GM18867 (cell line): Measurements from ENCODE around the gene TBC1D8B.
A peak's percentile ranks its signal among the peaks of the same experiment; 100 is the strongest.
"Not testable (repeated sequence)": the region's sequence is repeated elsewhere in the genome, so short reads cannot be mapped to it uniquely, and the experiment has no call there.

Source experiments
- ATAC-seq: cut with Tn5 transposase; IDR thresholded peaks from one replicate; pipeline ENCODE4 v1.9.1; 2021; ENCODE audit warnings: mild to moderate bottlenecking, moderate library complexity; ENCODE audit not compliant: unreplicated experiment

Gene TBC1D8B

DNA sequence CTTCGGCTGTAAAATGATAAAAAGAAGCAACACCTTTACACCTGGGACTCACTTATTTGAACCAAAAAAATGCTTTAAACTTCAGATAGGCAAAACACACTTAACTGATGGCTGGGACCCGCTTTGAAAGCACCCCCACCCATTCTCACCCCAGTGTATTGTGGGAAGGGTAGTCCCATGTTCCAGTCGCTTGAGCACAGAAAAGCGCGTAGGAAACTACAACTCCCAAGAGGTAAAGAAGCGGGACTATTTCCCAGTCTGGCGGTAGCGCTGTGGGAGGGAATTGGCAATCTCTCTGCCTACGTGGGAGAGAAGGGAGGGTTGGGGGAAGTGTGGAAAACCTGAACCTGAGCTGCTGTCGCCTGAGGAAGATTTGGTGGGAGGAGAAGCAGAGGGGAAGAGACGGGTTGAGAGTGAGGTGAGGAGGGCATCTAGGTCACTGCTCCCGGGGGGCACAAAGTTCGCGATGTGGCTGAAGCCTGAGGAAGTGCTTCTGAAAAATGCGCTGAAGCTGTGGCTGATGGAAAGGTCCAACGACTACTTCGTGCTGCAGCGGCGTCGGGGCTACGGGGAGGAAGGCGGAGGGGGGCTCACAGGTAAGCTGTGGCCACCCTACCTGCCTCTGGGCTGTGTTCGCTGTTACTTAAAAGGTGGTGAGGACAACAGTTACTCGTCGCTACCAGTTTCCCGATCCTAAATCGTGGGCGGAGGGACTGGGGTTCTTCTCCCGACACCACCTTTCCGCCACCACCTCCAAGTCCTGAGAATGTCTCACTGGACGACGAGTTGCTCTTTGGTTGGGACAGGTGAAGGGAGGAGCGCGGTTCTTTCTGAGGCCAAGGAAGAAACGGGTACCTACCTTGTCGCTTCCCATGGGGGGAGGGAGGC, at the start of gene TBC1D8B:
Gene TBC1D8B, plus strand, starts transcription at position 286 of the 888 bp plus-strand sequence. Its CDS starts 181 bp downstream, at position 467.
- peak; percentile 96 for ATAC-seq

GRCh38 chrX:106769288-106769687, 33.2 kb upstream of the TBC1D8B start:
- ATAC-seq = not testable (repeated sequence)

DNA sequence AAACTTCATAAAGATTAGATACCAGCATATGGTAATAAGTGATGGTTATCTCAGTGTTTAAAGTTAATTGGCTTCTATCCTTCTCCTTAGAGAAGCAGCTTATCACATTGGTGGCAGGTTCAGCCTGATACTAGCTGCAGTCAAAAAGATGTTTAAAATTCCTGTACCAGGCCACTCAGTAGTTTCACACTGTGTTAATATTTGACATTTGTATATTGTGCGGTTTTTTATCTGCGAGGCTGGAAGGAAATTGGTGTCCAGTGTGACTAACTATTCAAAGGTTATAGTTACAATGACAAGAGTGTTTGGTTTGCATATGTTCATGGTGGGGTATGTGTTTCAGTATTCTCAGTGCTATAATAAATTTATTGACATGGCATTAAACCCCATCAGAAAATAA, 27.5 kb upstream of the TBC1D8B start:
- no peak for ATAC-seq

- no peak for ATAC-seq
These were observed 22.2 kb upstream of the TBC1D8B start for GRCh38 chrX:106780264-106780663.

DNA sequence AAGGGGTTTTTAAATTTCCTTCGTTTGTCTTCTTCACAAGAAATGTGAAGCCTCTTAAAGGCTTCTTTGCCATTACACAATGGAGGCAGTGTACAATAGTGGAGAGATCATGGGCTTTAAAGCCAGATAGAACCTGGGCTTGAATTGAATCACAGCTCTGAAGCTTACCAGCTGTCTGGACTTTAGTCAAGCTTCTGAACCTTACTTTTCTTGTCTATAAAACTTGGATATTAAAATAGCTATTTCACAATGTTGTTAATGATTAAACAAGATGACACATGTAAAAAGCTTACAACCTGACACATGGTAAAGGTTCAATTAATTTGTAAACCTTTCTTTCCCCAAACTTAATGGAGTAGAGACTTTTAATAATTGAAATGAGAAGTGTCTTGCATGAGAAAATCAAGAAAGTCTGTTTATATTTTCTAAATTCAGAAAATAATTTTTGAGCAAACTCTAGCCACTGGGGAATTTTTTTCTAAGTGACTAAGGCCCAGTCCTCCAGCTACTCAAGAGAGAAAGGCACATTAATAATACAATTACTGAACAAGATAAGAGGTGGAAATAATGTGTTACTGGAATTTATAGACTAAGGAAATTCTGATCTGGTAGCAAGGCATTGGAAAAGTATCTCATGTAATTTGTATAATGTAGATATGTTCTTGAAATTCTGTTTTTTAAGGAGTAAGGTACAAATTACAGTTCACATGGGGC, 21.7 kb upstream of the TBC1D8B start:
- ATAC-seq = no peak

DNA sequence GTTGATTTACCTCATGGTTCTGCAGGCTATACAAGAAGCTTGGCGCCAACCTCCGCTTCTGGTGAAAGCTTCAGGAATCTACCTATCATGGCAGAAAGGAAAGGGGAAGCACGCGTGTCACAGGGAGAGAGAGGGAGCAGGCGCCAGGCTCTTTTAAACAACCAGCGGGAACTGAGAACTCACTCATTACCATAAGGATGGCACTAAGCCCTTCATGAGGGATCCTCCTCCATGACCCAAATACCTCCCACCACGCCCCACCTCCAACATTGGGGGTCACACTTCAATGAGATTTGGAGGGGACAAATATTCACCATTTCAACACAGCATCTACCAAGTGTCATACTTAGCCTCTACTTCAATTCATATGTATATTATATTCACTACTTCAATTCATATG, 18.8 kb upstream of the TBC1D8B start:
- no peak for ATAC-seq

DNA sequence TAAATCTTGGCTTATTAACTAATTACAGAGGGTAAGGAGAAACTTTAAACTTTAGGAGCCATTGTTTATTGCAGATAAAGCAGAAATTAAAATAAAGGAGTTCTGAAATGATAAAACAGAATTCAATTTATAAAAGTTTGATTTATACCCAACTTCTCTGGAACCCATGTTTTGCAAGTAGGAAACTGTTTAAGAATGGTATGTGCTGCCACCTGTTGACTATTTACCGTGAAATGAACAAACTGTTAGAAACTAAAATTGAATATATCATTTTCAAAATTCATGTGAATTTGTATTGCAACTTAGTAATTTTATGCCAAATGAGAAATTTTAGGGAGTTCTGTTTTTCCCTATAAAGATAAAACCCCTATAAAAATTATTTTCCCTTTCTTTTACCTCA, 11.0 kb upstream of the TBC1D8B start:
- no peak for ATAC-seq

- peak; percentile 10 for ATAC-seq
These were observed 448 bp upstream of the TBC1D8B start for GRCh38 chrX:106802063-106802387.

GRCh38 chrX:106811131-106811910, 8.8 kb downstream of the TBC1D8B start:
- no peak for ATAC-seq

DNA sequence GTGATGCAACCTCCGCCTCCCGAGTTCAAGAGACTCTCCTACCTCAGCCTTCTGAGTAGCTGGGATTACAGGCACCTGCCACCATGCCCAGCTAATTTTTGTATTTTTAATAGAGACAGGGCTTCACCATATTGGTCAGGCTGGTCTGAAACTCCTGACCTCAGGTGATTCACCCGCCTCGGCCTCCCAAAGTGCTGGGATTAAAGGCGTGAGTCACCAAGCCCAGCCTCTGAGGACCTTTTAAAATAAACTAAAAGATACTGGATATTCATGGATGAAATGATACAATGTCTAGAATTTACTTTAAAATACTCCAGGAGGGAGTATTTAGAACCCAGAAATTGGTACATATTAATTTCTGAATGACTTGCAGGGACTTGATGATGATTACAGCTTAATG, 10.5 kb downstream of the TBC1D8B start:
- ATAC-seq = not testable (repeated sequence)

DNA sequence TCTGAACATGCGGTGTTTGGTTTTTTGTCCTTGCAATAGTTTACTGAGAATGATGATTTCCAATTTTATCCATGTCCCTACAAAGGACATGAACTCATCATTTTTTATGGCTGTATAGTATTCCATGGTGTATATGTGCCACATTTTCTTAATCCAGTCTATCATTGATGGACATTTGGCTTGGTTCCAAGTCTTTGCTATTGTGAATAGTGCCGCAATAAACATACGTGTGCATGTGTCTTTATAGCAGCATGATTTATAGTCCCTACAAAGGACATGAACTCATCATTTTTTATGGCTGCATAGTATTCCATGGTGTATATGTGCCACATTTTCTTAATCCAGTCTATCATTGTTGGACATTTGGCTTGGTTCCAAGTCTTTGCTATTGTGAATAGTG, 11.6 kb downstream of the TBC1D8B start:
- ATAC-seq = not testable (repeated sequence)

DNA sequence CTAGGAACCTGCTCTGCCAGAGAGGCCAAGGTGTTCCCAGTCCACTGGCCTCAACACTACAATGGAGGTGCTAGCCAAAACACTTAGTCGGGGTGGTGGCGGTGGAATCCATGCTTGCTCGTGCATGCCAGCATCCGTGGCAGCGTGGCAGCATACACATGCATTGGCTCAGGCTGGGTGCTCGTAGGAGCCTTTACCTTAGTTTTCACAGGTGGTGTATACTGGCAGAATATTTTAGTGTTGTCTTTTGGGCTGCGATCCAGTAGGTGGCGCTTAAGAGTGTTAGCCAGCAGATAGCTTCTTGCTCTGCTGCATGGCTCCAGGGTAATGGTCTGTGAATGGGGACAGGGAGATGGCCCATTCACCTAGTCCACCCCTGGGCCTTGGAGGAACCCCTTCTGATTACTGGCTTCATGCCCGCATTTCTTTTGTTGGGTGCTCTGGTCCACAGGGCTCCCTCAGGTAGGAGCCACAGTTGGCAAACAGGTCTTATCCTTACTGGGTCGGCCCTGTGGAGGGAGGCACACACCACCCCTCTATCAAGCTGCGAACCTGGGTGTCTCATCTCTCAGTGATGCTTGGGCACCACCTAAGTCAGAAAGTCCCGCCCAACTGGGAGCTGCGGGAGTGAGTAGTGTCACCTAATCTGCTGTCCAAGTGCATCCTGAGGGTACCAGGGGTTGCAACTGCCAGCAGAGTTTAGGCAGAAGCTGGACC, 60.7 kb downstream of the TBC1D8B start:
- peak; percentile 87 for ATAC-seq

DNA sequence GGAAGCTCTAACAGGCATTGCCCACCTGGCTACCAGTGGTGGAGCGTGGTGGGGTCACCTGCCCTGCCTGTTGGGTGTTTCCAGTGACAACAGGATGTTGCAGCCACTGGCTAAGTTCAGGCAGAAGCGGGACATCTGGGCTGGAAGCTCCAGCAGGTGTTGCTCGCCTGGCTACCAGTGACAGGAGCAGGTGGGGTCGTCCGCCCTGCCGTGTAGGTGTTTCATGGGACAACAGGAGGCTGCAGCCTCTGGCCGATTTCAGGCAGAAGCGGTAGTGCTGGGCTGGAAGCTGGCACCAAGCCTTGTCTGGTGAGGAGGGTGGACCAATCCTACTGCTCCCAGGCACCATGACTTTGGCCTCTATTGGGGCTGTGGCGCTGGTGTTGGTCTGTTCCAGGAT, 61.2 kb downstream of the TBC1D8B start:
- ATAC-seq = no peak

GRCh38 chrX:106872796-106873195, 70.3 kb downstream of the TBC1D8B start:
- not testable (repeated sequence) for ATAC-seq

DNA sequence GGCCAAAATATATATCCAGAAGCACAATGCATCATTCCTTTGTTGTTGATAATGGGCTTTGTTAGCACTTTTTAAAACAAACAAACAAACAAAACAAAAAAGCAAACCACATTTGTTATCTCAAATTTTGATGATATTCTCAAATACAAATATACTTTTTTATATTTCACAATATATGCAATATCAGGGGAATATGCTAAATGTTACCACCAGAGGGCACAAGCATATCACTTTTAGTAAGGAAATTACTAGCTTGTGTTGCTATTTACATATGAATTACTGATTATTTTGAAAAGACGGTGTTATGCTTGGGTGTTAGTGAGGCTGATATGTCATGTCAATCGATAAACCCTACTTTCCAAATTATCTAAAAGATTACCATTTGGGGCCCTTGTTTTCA, 71.6 kb downstream of the TBC1D8B start:
- peak; percentile 58 for ATAC-seq

GRCh38 chrX:106875151-106875550, 72.7 kb downstream of the TBC1D8B start:
- no peak for ATAC-seq

DNA sequence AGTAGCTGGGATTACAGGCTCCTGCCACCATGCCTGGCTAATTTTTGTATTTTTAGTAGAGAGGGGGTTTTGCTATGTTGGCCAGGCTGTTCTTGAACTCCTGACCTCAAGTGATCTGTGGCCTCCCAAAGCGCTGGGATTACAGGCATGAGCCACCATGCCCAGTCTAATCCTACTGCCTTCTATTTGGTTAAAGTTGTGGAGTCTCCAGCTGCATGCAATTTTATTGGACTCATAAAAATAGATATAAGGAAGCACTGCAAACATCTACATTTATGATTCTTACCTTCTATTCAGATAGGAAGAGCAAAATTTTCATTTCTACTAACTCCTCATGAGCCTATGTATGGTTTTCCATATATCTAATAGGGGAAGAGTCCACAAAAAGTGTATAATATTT, 87.0 kb downstream of the TBC1D8B start:
- no peak for ATAC-seq

GRCh38 chrX:106891762-106892460, 89.4 kb downstream of the TBC1D8B start:
- no peak for ATAC-seq

DNA sequence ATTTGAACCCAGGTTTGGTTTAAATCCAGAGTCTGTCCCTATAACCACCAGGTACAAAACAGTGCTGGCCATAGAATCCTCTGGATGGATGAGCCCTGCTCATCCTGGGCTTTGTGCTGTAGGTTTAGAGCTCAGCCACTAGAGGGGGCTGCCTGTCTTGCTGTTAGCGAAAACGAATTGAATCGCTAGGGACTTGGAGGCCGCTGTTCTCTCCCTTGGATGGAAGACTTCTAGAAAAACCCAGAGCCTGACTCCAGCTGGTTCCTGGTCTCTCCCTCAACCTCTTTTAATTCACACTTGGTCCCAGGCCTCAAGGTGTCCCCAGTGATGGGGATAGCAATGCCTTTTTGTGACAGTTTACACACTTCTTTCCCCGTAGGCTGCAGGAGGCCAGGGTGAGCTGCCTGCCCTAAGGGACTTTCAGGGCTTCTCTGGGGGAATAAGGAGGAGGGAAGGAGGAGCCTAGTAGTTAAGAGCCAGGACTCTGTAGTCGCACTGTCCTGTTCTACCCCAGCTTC, 92.0 kb downstream of the TBC1D8B start:
- peak; percentile 88 for ATAC-seq

DNA sequence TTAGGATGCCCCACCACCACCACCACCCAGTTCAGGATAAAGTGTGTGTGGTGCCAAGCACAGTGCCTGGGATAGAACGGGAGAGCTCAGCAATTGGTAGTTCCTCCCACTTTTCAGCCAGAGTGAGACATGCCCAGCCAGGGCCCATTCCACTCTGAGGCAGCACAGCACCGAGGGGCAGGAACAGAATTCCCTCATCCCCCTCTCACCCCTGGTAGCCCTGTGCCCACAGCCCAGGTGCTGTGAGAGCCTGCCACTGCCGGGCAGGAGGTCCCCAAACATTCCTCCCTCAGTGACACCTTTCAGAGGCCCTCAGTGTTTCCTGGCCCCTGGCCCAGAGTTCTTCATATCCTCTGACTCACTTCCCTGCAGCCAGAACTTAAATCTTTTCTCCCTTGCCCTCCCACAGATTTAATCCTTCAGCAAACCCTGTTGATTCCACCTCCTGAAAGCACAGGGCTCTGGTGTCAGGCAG, 92.5 kb downstream of the TBC1D8B start:
- no peak for ATAC-seq
